Right renal cortex interstitium (tissue), 3 donors: ENCODE results near the gene MON2. TPM values are rescaled to one million over a fixed set of nuclear protein-coding genes. Genes with fewer than 3 reads are reported as not detected.
"Not testable (repeated sequence)": the region's sequence is repeated elsewhere in the genome, so short reads cannot be mapped to it uniquely, and the experiment has no call there.

Source experiments
- DNase-seq, 3 donors: peaks; one replicate each; pipeline ENCODE4 v3.0.0-alpha.2; 2013; ENCODE audit warnings: low read depth in 3 of 3, low spot score in 2 of 3
- polyA plus RNA-seq, 3 donors: library from polyadenylated mRNA; unstranded; fragments of 120-200 nt; gene quantifications; one replicate each; pipeline ENCODE4 v1.2.1, GENCODE V29; 2013; ENCODE audit not compliant: insufficient read length in 3 of 3

Gene MON2, protein sequence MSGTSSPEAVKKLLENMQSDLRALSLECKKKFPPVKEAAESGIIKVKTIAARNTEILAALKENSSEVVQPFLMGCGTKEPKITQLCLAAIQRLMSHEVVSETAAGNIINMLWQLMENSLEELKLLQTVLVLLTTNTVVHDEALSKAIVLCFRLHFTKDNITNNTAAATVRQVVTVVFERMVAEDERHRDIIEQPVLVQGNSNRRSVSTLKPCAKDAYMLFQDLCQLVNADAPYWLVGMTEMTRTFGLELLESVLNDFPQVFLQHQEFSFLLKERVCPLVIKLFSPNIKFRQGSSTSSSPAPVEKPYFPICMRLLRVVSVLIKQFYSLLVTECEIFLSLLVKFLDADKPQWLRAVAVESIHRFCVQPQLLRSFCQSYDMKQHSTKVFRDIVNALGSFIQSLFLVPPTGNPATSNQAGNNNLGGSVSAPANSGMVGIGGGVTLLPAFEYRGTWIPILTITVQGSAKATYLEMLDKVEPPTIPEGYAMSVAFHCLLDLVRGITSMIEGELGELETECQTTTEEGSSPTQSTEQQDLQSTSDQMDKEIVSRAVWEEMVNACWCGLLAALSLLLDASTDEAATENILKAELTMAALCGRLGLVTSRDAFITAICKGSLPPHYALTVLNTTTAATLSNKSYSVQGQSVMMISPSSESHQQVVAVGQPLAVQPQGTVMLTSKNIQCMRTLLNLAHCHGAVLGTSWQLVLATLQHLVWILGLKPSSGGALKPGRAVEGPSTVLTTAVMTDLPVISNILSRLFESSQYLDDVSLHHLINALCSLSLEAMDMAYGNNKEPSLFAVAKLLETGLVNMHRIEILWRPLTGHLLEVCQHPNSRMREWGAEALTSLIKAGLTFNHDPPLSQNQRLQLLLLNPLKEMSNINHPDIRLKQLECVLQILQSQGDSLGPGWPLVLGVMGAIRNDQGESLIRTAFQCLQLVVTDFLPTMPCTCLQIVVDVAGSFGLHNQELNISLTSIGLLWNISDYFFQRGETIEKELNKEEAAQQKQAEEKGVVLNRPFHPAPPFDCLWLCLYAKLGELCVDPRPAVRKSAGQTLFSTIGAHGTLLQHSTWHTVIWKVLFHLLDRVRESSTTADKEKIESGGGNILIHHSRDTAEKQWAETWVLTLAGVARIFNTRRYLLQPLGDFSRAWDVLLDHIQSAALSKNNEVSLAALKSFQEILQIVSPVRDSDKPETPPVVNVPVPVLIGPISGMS (N-terminal part only)
- 10 to 100 TPM; 49.4 to 52.8 (median 51.7) TPM for polyA plus RNA-seq

DNA sequence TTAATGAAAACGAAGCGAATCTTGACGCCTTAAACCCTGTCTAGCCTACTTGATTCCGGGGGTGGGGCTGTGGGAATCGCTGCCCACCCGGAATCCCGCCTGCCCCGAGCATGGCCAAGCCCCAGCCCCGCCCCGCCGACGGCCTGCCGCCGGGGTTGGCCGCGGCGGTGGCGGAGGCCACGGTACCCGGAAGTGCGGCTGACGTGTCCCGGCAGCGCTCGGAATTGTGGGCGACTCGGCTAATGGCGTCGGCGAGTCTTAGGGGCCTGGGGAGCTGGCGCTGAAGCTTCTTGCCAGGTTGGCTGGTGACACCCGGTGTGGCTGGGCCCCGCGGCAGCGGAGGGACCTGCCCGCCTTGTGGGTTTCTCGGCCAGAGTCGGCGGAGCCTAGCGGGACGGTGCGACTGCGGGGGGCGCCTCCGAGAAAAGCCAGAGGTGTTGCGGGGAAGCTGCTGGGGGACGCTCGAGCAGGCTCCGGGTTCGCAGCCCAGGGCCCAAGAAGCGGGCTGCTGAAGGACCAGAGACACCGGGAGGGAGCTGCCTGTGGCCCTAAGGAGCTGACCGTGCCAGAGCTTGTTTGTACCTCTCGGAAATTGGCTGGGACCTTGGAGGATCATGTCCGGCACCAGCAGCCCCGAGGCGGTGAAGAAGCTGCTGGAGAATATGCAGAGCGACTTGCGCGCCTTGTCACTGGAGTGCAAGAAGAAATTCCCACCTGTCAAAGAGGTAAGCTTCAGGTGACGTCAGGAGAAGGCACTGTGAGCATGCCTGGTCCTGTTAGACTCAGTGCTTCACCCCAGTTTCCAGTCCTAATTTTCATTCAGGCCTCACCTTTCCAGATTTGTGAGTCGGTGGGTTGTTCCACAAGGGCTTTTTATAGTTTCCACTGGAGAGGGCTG is at the start of gene MON2:
Gene MON2 (plus strand): TSS at position 233 of the 898 bp plus-strand sequence. CDS start 382 bp downstream, at position 615.
- DNase-seq, result peak; percentile 61 to 80 (median 69)

DNA sequence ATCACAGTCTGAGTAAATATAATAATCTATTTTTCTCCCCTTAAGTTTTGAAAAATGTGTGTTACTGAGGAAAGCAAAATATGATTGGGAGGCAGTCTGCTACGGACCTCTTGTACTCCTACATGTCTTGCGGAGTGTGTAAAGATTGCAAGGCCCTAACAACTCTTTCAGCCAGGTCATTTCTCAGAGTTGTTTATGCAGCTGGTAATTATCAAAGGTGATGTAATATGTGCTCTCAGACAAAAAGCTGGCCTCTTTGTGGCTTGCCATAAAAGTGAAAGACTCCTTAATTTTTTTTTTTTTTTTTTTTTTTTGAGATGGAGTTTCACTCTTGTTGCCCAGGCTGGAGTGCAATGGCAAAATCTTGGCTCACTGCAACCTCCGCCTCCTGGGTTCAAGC is 40.5 kb upstream of the MON2 start:
- DNase-seq, result no peak

DNA sequence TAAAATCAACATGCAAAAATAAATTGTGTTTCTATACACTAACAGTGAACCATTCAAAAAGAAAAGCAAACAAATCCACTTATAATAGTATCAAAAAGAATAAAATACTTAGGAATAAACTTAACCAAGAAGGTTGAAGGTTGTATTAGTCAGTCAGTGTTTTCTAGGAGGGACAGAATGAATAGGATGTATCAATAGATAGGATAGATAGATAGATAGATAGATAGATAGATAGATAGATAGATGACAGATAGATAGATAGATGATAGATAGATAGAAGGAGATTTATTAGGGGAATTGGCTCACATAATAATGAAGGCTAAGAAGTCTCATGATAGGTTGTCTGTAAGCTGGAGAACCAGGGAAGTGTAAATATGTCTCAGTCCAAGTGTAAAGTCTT is 37.2 kb upstream of the MON2 start:
- no peak for DNase-seq

DNA sequence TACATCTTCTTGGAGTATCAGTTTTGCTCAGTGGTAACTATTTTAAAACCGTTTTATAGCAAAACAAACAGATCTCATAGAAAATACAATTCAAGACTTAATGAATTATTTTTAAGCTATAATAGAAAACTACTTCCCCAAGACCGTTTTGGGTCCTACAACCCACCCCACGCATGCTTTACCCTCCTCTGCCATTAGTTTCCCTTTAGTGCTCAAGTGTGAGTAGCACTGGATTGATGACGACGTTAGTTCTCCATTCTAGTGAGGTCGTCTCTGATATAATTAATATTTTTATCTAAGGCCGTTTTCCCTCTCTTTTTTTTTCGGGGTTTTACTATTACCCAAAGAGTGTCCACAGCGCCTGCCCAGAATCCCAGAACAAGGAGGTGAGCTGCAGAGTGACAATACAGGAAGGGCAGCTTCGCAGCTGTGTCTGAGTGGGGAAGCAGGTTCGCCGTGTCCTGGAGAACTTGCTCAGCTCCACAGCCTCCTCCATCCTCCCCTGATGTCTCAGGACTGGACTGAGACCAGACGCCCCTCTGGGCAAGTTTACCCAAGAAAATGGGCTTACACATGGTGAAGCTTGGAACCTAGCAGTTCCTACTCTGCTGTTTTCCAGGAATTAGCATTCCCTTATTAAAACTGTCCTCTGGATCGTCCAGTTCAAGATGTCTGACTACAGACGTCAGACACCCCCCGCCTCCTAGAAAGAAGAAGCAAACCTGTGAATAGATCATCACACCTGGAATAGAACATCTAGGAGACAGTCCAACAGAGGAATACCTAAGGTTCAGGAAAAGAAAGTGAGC is 31.9 kb upstream of the MON2 start:
- no peak for DNase-seq

DNA sequence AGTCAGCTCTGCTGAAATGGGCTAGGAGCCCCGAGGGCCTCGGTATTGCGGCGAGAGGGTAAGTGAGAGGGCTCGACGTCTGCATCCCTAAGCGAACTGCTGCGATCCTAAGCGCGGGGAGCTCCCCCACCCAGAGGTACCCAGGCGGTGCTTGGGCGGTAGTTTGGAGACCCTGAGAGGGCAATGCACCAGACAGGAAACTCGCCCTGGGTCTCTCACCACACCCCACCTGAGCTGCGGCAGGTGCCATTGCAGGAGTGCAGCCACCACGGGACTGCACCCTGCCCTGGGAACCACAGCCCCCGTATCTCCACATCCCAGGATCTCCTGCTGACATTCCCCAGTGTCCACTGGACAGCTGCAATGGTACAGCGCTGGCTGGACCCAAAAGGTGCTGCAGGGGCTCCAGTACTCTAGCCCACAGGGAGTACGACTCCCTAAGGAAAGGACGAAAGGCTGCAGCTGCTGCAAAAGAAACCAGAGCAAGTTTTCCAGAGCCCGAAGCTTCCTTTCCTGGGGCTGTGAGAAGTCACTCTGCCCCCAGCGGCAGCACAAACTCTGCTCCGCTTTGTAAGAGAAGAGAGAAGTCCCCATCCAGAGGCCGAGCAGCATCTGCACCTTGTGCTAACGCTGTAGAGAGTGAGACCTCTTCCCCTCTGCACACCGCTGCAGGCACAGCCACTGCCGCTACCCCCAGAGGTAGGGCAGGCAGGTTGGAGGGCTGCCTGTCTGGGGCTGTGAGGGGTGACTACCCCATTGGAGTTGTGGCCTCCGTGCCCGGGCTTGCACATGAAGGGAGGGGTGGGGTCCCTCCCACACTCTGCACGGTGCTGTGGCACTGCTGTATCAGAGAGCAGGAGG is 31.1 kb upstream of the MON2 start:
- peak in 2 of 3 donors; percentile 42 to 44 for DNase-seq

DNA sequence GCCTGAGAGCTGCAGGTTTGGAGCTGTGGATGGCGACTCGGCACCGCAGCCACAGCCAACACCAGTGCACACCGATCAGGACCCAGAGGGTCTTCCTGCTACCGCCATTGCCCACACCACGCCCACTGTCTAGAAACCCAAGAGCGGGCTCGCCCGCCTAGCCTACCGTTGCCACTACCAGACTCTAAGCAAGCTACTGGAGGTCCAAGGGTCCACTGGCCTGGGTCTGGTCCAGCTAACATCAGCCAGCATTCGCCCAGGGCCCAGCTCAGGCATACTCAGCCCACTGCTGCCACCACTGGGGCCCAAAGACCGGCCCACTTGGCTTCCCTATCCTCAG is 30.5 kb upstream of the MON2 start:
- no peak for DNase-seq

DNA sequence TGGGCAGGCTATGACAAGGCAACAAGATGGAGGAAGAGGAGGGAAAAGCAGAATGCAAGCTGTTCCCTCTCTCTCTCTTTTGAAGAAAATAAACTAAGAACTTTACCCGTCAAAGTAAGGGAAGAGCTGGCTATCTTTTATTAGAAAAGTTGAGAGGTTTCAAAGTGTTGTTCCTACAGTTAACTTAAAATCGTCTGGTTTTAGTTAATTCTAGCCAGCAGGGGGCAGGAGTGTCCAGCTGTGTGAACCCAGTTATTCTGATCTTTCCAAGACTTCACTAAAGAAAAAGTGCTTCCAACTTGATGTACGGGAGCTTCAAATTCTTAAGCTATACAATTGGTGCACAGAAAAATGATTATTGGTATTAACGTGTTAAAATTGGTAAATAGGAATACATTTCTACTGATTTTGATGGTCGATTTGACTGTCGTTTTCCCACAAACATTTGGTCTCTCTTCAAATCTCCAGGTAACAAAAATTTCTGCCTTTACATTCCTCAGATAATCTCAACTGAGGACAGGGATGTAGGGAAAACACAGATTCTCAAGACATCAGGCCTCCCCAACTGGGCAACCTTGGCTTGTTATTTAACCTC is 28.4 kb upstream of the MON2 start:
- DNase-seq, result peak in 1 of 3 donors; percentile 27

DNA sequence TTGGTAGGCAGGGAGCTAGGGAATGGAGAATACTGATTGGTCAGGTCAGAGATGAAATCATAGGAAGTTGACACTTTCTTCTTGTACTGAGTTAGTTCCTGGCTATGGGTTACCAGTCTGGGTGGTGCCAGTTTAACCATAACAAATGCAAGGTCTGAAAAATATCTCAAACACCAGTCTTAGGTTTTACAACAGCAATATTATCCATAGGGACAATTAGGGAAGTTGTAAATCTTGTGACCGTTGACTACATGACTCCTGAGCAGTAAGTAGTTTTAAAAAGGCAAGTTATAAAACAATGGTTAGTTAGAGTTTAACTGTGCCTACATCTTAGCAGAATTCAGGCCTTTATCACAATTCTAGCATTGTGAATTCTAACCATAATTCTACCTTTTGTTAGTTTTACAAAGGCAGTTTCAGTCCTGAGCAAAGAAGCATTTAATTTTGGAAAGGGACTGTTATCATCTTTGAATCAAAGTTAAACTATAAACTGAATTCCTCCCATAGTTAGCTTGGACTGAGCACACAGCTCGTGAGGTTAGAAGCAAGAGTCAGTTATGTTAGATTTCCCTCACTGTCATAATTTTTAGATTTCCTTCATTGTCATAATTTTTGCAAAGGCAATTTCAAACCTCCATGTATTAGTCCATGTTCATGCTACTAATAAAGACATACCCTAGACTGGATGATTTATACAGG is 19.7 kb upstream of the MON2 start:
- no peak for DNase-seq

DNA sequence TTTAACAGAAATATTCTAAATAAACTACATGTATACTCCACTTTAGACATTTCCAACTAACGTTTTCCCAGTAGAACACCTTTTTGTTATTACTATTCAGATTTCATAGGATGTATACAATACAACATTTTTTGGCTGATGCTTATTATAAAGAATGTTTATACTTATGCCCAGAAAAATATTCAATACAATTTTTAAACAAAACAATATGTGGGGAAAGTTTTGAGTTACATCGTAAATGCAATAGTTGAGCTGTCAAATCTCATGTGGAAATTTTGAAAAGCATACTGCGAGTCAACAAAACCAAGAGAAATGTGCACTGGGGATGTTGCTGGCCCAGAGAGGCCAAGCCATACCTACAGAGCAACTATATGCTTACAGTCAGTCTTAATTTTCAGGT is 18.2 kb upstream of the MON2 start:
- no peak for DNase-seq

DNA sequence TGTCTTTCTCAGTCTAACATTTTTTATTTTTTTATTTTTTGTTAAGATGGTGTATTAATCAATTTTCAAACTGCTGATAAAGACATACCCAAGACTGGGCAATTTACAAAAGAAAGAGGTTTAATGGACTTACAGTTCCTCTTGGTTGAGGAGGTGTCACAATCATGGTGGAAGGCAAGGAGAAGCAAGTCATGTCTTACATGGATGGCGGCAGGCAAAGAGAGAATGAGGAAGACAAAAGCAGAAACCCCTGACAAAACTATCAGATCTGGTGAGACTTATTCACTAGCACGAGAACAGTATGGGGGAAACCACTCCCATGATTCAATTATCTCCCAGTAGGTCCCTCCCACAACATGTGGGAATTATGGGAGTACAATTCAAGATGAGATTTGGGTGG is 11.2 kb upstream of the MON2 start:
- DNase-seq, result not testable (repeated sequence)

DNA sequence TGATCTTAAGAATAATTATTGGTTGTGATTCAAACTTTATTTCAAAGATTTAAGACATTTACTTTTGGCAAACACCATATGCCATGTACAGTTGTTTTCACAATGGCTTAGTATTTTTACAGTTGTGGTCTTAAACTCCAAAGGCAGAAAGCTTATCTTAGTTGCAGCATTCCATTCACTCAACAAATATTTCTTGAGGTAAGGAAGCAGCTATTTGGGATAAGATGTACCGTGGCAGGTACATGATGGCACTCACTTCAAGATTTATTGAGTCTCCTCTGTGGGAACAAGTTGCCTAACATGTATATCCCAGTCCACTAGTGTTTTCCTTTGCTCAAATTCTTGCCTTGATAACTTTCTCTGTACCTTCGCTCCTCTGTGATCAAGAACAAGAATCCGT is 8.0 kb upstream of the MON2 start:
- DNase-seq, result no peak

DNA sequence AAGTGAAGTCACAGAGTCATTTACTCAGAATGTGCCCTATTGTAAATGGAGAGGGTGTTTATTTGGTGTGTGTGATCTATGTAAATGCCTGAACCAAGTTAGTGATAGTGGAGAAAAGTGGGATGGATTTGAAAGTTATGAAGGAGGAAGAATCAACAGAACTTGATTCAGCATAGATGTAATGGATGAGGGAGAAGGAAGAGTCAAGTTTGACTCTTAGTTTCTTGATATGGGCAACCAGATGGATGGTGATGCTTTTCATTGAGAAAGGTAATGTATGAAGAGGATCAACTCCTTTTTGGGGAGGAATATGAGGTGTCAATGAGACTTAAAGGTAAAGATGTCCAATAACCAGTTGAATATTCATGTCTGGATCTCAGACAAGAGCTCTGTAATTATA is 6.7 kb upstream of the MON2 start:
- DNase-seq, result no peak

DNA sequence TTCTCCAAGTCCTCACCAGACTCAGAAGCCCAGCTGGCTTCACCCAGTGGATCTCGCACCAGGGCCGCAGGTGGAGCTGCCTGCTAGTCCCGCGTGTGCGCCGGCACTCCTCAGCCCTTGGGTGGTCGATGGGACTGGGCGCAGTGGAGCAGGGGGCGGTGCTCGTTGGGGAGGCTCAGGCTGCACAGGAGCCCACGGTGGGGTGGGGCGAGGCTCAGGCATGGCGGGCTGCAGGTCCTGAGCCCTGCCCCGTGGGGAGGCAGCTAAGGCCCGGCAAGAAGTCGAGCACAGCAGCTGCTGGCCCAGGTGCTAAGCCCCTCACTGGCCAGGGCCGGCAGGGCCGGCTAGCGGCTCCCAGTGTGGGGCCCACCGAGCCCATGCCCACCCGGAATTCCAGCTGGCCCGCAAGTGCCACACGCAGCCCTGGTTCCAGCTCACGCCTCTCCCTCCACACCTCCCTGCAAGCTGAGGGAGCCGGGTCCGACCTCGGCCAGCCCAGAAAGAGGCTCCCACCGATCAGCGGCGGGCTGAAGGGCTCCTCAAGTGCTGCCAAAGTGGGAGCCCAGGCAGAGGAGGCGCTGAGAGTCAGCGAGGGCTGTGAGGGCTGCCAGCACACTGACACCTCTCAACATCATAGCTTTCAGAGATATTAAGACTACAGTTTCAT is 5.3 kb upstream of the MON2 start:
- DNase-seq, result not testable (repeated sequence)

DNA sequence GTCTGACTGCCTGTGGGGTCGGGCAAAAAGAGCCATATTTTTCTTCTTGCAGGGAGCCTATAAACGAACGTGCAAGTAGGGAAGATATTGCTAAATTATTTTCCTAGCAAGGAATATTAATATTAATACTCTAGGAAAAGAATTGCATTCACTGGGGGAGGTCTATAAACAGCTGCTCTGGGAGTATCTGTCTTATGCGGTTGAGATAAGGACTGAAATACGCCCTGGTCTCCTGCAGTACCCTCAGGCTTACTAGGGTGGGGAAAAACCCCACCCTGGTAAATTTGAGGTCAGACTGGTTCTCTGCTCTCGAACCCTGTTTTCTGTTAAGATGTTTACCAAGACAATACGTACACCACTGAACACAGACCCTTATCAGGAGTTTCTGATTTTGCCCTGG is 3.4 kb upstream of the MON2 start:
- not testable (repeated sequence) for DNase-seq

DNA sequence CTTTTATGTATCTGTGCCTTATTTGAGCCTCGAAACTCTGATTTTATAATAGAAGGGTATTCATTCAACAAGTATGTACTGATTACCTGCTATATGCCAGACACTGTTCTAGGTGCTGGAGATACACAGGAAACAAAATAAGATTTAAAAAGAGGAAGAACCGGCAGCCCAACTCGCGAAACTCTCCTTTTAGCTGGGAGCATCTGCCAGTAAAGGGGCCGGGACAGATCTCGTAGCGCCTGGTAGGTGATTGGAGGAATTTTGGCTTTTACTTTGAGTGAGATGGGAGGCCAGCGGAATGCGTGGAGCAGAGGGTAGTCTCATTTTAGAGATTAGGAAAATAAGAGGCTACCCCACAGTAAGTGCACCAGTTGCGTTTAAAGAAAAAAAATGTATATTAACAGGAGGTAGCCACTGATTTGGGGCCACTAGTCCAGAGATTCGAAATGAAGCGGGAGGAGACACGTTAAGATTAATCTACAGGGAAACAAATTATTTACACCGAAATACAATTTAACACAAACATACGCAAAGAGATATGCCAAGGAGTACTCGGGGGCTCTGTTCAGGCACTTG is 520 bp upstream of the MON2 start:
- no peak for DNase-seq

DNA sequence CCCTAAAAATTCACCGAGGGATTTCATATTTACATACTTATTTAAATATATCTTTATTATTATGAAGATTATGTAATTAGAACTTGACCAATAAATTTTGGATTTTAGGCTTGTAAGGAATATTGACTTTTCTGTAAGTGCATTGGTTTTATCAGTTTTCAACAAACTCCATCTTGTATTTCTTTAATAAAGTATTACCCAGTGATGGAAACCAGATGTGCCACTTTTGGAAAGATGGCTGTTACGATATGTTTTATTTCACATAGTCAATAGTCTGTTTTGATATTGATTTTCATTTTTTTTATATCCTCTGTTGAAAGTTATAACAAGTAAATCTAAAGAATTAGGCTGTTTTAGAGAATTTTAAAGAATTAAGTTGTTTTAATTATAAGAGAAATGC is 1.8 kb downstream of the MON2 start:
- no peak for DNase-seq
